Measurements from ENCODE around the gene MUL1. TPM values are rescaled to one million over a fixed set of nuclear protein-coding genes. Genes with fewer than 3 reads are reported as not detected.
A peak's percentile ranks its signal among the peaks of the same experiment; 100 is the strongest.
"Not testable (repeated sequence)": the region's sequence is repeated elsewhere in the genome, so short reads cannot be mapped to it uniquely, and the experiment has no call there.

The MUL1 gene
- polyA plus RNA-seq, 6 donors from 2014 or later = 28.5 to 85.5 (median 37.5) TPM

DNA sequence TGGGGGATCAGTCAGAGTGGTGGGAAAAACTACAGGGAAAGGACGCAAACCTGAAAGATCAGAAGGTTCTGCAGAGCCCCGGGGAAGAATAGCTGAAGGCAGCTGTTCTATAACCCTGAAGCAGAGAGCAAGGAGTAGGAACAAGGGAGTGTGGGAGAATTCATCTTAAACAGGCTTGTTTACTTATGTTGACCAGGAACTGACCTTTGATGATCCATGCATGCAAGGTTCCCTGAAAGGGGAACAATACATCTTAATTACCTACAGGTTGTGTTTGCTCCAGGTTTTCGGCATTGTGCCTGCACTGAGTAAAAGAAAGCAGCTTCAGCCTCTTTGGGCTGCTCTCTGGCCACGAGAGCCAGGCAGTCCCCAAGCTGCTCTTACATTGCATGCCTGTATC is 25.7 kb upstream of the MUL1 start:
- ATAC-seq (ENCODE audit: low read depth in 2 of 2) (no peak), DNase-seq (no peak)
- H3K27me3 Mint-ChIP-seq = peaks cover 48 to 80% (median 78%) of the 10 kb centered on the region in 3 donors
- H3K27ac Mint-ChIP-seq = no peak overlapping the region
- H3K4me3 Mint-ChIP-seq = no peak overlapping the region
- H3K9me3 Mint-ChIP-seq = peaks cover 0 to 2% (median 0%) of the 10 kb centered on the region in 7 donors
- no peaks in the 10 kb centered on the region for H3K36me3 Mint-ChIP-seq
- no peaks in the 10 kb centered on the region for H3K4me1 Mint-ChIP-seq

DNA sequence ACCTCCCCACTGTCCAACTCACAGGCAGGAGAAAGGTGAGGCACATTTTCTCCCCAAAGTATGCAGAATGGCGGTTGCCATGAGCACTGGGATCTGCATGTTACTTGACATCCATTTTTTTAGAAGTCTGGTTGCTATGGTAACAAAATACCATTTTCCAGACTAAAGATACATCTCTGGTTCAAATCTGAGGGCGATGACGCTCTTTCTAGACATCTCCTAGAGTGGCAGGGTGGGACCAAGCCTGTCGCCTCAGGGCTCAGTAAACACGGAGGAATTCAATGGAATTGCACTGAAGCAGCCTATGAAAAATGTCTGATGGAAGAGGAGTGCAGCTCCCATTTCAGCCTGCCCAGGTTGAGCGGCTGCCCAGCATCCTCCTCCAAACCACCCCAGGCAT is 22.9 kb upstream of the MUL1 start:
- no peaks in the 10 kb centered on the region for H3K4me1 Mint-ChIP-seq
- ATAC-seq (ENCODE audit: low read depth in 2 of 2) (no peak), DNase-seq (no peak)
- H3K36me3 Mint-ChIP-seq = no peaks in the 10 kb centered on the region
- peaks cover 63 to 88% (median 85%) of the 10 kb centered on the region in 3 donors for H3K27me3 Mint-ChIP-seq
- H3K9me3 Mint-ChIP-seq = peaks cover 0 to 2% (median 0%) of the 10 kb centered on the region in 7 donors
- no peak overlapping the region for H3K27ac Mint-ChIP-seq
- H3K4me3 Mint-ChIP-seq = no peak overlapping the region

DNA sequence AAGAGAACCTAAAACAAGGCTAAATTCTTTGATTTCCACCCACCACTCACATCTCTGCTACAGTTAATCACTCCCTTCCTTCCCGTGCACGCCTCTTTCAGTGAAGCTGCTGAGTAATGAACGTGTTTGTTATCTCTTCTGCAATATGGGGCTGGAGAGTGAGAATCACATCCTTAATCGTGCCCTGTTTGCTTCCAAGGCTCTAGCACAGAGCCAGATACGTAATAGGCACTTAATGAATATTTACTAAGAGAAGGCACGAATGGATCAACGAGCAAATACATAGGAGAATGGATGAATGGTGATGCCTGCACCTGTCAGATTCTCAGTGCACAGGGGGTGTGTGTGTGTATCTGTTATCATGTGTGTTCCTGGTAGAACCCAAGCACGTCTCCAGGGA is 22.4 kb upstream of the MUL1 start:
- DNase-seq (no peak), ATAC-seq (ENCODE audit: low read depth in 2 of 2) (no peak)
- Mint-ChIP-seq H3K4me3 (no peak overlapping the region), H3K9me3 (peaks cover 0 to 2% (median 0%) of the 10 kb centered on the region in 7 donors), H3K27ac (no peak overlapping the region), H3K27me3 (peaks cover 63 to 83% (median 79%) of the 10 kb centered on the region in 3 donors), H3K36me3 (no peaks in the 10 kb centered on the region), H3K4me1 (no peaks in the 10 kb centered on the region)

DNA sequence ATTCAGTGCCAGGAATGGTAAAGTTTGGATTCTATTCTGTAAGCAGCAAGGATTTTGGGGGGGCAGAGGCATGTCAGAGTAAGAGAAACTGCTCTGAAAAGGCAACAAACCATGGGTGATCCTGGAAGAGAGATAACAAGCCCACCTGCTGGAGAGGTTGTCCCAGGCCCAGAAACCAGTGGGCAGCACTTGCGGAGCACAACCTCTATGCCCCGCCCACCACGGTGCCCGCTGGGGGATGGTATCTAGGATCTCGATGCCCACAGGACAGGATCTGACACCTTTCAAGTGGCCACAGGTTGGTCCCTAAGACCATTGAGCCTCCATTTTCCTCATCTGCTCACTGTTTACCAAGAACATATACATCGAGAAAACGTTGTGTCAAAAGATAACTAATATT is 20.3 kb upstream of the MUL1 start:
- H3K9me3 Mint-ChIP-seq = peaks cover 0 to 2% (median 0%) of the 10 kb centered on the region in 7 donors
- no peak overlapping the region for H3K4me3 Mint-ChIP-seq

DNA sequence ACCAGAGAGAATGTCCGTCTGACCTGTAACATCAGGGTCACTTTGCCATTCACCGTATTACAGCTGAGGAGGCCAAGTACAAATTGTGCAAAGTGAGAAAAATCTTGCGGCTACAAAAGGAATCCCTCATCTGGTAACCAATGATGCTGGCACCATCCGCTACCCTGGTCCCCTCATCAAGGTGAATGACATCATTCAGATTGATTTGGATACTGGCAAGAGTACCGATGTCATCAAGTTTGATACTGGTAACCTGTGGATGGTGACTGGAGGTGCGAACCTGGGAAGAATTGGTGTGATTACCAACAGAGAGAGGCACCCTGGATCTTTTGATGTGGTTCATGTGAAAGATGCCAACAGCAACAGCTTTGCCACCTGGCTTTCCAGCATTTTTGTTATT is 18.3 kb upstream of the MUL1 start:
- DNase-seq = no peak
- H3K27ac Mint-ChIP-seq = no peak overlapping the region
- ATAC-seq (ENCODE audit: low read depth in 2 of 2) = no peak
- peaks cover 50 to 74% (median 67%) of the 10 kb centered on the region in 3 donors for H3K27me3 Mint-ChIP-seq
- H3K4me3 Mint-ChIP-seq = no peak overlapping the region
- H3K36me3 Mint-ChIP-seq = no peaks in the 10 kb centered on the region
- peaks cover 0 to 6% (median 4%) of the 10 kb centered on the region in 3 donors for H3K4me1 Mint-ChIP-seq
- H3K9me3 Mint-ChIP-seq = no peaks in the 10 kb centered on the region

More for the DNA sequence above, 20.3 kb upstream of the MUL1 start:
- DNase-seq (no peak), ATAC-seq (ENCODE audit: low read depth in 2 of 2) (no peak)
- Mint-ChIP-seq H3K4me1 (no peaks in the 10 kb centered on the region), H3K36me3 (no peaks in the 10 kb centered on the region), H3K27me3 (peaks cover 56 to 77% (median 74%) of the 10 kb centered on the region in 3 donors), H3K27ac (no peak overlapping the region)

GRCh38 chr1:20521960-20522861 is 14.3 kb upstream of the MUL1 start:
- ATAC-seq (ENCODE audit: low read depth in 2 of 2) = peak; percentile 30 to 49
- H3K27me3 Mint-ChIP-seq = peaks cover 32 to 62% (median 35%) of the 10 kb centered on the region in 3 donors
- peaks cover 0 to 6% (median 4%) of the 10 kb centered on the region in 3 donors for H3K4me1 Mint-ChIP-seq
- H3K4me3 Mint-ChIP-seq = peak overlapping the region in 1 of 8 donors; percentile 22
- no peaks in the 10 kb centered on the region for H3K36me3 Mint-ChIP-seq
- DNase-seq = peak; percentile 47
- H3K27ac Mint-ChIP-seq = peak overlapping the region in 1 of 6 donors; percentile 44
- no peaks in the 10 kb centered on the region for H3K9me3 Mint-ChIP-seq

DNA sequence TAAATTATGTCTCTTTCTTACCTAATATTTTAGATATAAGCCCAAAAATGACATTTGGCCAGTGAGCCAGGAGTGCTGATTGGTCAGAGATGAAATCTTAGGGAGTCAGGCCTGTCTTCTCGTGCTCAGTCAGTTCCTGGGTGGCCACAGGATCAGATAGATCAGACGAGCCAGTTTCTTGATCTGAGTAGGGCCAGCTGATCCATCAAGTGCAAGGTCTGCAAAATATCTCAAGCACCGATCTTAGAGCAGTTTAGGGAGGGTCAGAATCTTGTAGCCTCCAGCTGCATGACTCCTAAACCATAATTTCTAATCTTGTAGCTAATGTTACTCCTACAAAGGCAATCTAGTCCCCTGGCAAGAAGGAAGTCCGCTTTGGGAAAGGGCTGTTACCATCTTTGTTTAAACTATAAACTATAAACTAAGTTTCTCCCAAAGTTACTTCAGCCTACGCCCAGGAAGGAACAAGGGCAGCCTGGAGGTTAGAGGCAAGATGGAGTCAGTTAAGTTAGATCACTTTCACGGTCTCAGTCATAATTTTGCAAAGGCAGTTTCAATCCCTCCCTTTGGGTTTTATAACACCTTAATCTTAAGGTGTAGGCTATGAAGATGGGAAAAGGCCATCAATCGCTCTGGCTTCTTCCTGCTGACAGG is 11.8 kb upstream of the MUL1 start:
- ATAC-seq (ENCODE audit: low read depth in 2 of 2); DNase-seq; H3K36me3 Mint-ChIP-seq; H3K9me3 Mint-ChIP-seq; H3K4me1 Mint-ChIP-seq; H3K27ac Mint-ChIP-seq: not testable (repeated sequence)
- Mint-ChIP-seq H3K27me3 (peaks cover 25 to 67% (median 26%) of the 10 kb centered on the region in 3 donors), H3K4me3 (peak overlapping the region in 1 of 8 donors; percentile 41)

- Mint-ChIP-seq H3K27ac (no peak overlapping the region), H3K4me1 (peaks cover 7 to 12% (median 9%) of the 10 kb centered on the region in 3 donors), H3K9me3 (no peaks in the 10 kb centered on the region), H3K4me3 (peak overlapping the region in 1 of 8 donors; percentile 24), H3K27me3 (peaks cover 9 to 37% (median 20%) of the 10 kb centered on the region in 3 donors), H3K36me3 (no peaks in the 10 kb centered on the region)
- DNase-seq = no peak
- ATAC-seq (ENCODE audit: low read depth in 2 of 2) = no peak
Measured at GRCh38 chr1:20511518-20512428, 3.8 kb upstream of the MUL1 start.

DNA sequence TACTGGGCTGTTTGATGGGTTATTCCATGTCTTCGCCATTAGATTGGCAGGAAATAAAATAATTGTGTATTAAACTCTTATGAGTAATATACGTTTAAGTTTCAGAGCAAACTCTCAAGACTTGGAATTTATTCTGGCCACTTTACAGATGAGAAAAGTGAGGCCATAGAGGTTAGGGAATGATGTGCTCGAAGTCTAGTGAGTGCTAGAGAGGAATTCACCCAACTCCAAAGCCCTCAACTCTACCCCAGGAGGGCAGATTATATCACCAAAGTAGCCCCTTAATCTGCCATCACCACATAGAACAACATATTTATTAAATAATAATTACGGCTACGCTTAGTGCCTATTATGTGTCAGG is 440 bp upstream of the MUL1 start:
- peaks cover 0 to 7% of the 10 kb centered on the region in 2 donors for H3K36me3 Mint-ChIP-seq
- peak overlapping the region; percentile 91 to 98 (median 96) for H3K27ac Mint-ChIP-seq
- H3K4me1 Mint-ChIP-seq = peaks cover 13 to 28% (median 25%) of the 10 kb centered on the region in 3 donors
- no peak for ATAC-seq (ENCODE audit: low read depth in 2 of 2)
- peak overlapping the region; percentile 81 to 96 (median 92) for H3K4me3 Mint-ChIP-seq
- H3K9me3 Mint-ChIP-seq = no peaks in the 10 kb centered on the region
- no peak for DNase-seq
- peaks cover 0 to 17% (median 15%) of the 10 kb centered on the region in 3 donors for H3K27me3 Mint-ChIP-seq

DNA sequence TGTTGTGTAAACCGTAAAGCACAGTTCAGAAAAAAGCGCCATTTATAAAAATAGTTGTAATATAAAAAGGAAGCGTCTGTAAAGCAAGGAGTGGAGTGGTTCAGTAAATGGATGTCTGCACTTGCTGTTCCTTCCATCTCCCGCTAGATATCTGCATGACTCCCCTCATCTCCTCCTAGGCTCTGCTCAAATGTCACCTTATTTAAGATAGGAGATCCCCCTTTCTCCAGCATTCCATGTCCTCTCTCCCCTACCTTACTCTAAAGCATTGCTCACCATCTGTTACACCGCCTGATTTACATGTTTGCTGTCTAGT is 745 bp downstream of the MUL1 start:
- no peak for DNase-seq
- H3K4me1 Mint-ChIP-seq = peaks cover 13 to 28% (median 25%) of the 10 kb centered on the region in 3 donors
- peak; percentile 35 to 40 for ATAC-seq (ENCODE audit: low read depth in 2 of 2)
- peaks cover 0 to 8% (median 6%) of the 10 kb centered on the region in 3 donors for H3K27me3 Mint-ChIP-seq
- no peaks in the 10 kb centered on the region for H3K9me3 Mint-ChIP-seq
- H3K27ac Mint-ChIP-seq = peak overlapping the region; percentile 91 to 98 (median 96)
- H3K4me3 Mint-ChIP-seq = peak overlapping the region; percentile 81 to 96 (median 92)
- peaks cover 0 to 7% of the 10 kb centered on the region in 2 donors for H3K36me3 Mint-ChIP-seq

- peak overlapping the region in 1 of 6 donors; percentile 58 for H3K27ac Mint-ChIP-seq
- peak overlapping the region in 3 of 8 donors; percentile 40 to 88 (median 65) for H3K4me3 Mint-ChIP-seq
Measured at GRCh38 chr1:20505488-20505887, 2.5 kb downstream of the MUL1 start.

GRCh38 chr1:20500716-20501115 is 7.2 kb downstream of the MUL1 start:
- Mint-ChIP-seq H3K4me1 (peaks cover 4 to 14% (median 13%) of the 10 kb centered on the region in 3 donors), H3K27me3 (no peaks in the 10 kb centered on the region), H3K27ac (peak overlapping the region in 1 of 6 donors; percentile 42), H3K36me3 (peaks cover 5 to 14% of the 10 kb centered on the region in 2 donors), H3K9me3 (no peaks in the 10 kb centered on the region), H3K4me3 (no peak overlapping the region)
- DNase-seq = no peak
- ATAC-seq (ENCODE audit: low read depth in 2 of 2) = no peak

More at GRCh38 chr1:20505488-20505887, 2.5 kb downstream of the MUL1 start:
- peaks cover 13 to 28% (median 25%) of the 10 kb centered on the region in 3 donors for H3K4me1 Mint-ChIP-seq
- H3K27me3 Mint-ChIP-seq = no peaks in the 10 kb centered on the region
- H3K9me3 Mint-ChIP-seq = no peaks in the 10 kb centered on the region
- DNase-seq (no peak), ATAC-seq (ENCODE audit: low read depth in 2 of 2) (no peak)
- H3K36me3 Mint-ChIP-seq = peaks cover 5 to 7% of the 10 kb centered on the region in 2 donors

GRCh38 chr1:20499718-20500117 is 8.2 kb downstream of the MUL1 start:
- no peak for ATAC-seq (ENCODE audit: low read depth in 2 of 2)
- DNase-seq = no peak
- no peaks in the 10 kb centered on the region for H3K9me3 Mint-ChIP-seq
- no peak overlapping the region for H3K4me3 Mint-ChIP-seq
- peaks cover 5 to 14% of the 10 kb centered on the region in 2 donors for H3K36me3 Mint-ChIP-seq
- no peak overlapping the region for H3K27ac Mint-ChIP-seq
- no peaks in the 10 kb centered on the region for H3K27me3 Mint-ChIP-seq
- H3K4me1 Mint-ChIP-seq = peaks cover 4 to 7% (median 4%) of the 10 kb centered on the region in 3 donors
